Measurements from ENCODE around the gene ZNF749.
A peak's percentile ranks its signal among the peaks of the same experiment; 100 is the strongest.

ZNF749 gene

DNA sequence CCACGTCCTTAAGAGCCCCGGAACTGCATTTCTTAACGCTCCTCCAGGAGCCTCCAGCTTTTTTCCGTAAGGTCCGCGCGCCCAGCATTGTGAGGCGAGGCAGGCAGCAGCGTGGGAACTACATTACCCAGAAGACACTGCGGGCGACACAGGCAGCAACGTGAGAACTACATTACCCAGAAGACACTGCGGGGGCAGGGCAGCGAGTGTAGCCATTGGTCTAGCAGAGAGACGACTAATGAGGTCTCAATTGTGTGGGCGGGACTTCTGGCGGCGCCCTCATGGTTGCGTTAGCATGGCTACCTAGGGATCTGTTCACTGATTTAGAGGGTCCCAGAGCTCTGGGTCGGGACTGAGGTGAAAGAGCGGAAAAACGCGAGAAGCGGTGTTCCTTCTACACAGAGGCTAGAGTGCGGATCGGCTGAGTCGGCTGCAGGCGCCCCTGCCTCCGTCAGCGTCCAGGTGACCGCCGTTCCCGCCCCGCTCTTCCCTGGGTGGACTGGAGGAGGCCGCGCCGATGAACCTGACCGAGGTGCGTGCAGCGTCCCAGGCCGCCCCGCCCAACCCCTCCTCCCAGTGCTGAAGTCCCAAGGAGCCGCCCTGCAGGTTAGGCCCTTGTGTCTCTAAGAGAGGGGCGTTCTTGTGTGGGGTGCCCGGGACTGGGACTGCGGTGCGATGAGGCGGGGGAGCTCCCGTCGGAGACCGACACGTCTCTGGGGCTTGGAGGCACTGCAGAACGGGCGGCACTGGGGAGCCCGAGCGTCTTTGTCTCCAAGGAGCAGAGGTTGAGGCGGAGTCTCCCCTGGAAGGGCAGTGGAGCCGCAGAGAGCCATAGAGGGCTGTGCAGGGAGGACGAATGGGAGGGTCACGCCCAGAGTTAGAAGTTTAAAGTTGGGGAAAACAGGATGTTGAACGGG, at the start of gene ZNF749:
ZNF749 (plus strand) TSS at position 264 of the 917 bp plus-strand sequence; CDS start at position 518, 254 bp downstream.
- peak; percentile 98 for DNase-seq (ENCODE audit: low read depth, low spot score)

DNA sequence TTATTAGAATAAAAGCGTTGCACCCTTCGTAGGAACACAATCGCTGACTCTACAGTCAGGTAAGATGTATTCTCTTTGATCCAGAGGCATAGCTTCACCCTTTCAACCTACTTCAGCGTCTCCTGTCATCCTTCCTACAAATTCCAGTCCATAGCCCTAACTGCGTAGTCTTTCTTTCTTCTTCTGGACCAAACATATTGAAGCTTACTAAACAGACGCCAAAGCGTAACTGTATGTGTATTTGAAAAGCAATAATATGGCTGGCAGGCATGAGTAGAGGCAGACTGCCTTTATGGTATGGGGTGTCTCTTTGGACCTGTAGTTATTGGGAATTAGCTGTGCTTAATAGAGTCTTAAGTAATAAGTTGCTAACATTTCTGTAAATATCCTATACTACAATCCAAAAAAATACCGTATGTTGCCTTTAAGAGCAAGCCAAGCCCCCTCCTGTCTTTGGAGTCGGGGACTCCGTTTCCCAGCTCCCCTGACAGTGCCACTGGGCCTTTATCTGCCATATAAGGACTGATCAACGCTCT, 45.9 kb upstream of the ZNF749 start:
- no peak for DNase-seq (ENCODE audit: low read depth, low spot score)

DNA sequence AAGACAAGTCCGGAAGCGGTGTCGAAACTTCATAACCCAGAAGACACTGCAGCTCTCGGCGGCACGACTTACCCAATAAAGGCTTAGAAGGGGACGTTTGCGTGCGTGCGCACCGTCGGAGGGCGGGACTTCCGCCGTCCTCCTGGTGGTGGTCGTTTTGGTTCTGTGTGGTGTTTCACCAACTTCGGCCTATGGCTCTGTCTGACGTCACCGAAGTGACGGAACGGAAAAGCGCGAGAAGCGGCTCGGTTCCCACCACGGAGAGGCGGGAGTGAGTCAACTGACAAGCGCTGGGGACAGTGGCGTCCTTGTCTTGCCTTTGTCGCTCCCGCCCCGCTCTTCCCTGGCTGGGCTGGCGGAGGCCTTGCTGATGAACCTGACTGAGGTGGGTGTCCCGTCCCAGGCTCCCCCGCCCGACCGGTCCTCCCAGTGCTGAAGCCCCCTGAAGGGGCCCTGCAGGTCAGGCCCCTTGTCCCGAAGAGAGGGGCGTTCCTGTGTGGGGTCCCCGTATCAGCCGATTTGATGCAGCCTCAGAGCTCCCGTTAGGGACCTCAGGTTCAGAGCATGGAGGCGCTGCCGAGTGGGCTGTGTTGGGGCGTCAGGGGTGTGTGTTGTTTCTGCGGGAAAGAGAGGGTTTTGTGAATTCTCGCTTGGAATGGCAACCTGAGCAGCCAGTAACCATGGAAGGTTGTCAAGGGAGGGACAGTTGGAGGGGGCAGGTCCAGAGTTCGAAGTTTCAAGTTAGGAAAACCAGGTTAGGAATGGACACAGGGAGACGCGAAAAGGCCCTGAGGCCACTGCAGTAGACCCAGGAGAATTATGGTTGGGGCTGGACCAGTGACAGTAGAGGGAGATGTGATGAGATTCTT, 45.2 kb upstream of the ZNF749 start, which contains the start of gene ZNF548:
ZNF548 (plus strand) TSS at position 125 of the 869 bp plus-strand sequence; CDS start at position 371, 246 bp downstream.
- peak; percentile 100 for DNase-seq (ENCODE audit: low read depth, low spot score)

DNA sequence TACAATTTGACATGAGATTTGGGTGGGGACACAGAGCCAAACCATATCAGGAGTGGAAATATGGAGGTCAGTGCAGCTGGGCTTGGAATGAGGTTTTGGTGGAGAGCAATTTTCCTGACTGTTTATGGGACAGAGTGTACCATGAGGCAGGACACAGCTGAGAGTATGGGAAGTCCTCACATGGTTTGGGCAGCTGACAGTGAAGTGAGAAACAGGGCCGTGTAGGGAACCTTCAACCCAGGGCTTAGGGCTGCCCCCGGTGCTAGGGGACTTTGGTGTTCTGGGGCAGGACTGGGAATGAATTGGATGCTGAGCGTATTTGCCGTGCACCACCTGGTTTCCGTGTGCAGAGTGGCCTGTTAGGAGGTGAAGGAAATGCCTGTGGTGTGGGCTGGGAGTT, 39.4 kb upstream of the ZNF749 start:
- DNase-seq (ENCODE audit: low read depth, low spot score): no peak

DNA sequence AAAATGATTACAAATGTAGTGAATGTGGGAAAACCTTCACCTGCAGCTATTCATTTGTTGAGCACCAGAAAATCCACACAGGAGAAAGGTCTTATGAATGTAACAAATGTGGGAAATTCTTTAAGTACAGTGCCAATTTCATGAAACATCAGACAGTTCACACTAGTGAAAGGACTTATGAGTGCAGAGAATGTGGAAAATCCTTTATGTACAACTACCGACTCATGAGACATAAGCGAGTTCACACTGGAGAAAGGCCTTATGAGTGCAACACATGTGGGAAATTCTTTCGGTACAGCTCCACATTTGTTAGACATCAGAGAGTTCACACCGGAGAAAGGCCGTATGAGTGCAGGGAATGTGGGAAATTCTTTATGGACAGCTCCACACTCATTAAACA, 36.3 kb upstream of the ZNF749 start:
- no peak for DNase-seq (ENCODE audit: low read depth, low spot score)

DNA sequence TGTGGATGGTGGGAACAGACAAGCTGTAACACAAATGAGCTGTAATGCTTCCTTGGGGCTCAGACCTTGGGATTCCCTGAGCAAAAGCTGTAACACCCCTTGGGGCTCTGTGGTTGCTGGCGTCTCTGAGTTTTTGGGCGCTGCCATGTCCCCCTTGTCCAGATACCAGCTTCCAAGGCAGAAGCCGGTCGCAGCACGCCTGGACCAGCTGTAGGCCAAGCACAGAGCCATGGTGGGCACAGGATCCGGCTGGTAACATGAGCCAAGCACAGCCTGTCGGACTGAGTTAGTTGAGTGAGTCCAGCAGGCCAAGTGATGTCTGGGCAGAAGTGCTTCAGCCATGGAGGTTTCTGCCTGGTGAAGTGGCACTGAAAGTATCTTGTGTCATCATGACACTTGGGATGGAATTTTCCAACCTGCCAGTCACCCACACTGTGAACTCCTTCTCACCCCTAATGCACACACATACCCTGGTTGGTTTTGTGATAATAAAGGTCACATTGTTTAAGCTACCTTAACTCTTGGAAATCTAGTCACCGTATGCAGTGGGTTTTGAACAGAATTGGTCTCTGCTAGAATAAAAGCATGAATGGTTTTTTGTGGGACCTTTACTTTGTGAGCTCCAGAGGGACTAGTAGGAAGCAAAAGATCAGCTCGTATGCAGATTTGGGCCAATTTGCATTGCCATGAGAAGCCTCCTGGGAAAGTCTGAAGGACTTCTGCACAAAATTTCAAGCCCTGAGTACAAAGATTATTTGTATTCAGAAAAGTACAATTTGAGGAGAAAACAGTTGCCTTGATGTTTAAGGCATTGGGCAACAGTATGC, 31.2 kb upstream of the ZNF749 start:
- DNase-seq (ENCODE audit: low read depth, low spot score): no peak

DNA sequence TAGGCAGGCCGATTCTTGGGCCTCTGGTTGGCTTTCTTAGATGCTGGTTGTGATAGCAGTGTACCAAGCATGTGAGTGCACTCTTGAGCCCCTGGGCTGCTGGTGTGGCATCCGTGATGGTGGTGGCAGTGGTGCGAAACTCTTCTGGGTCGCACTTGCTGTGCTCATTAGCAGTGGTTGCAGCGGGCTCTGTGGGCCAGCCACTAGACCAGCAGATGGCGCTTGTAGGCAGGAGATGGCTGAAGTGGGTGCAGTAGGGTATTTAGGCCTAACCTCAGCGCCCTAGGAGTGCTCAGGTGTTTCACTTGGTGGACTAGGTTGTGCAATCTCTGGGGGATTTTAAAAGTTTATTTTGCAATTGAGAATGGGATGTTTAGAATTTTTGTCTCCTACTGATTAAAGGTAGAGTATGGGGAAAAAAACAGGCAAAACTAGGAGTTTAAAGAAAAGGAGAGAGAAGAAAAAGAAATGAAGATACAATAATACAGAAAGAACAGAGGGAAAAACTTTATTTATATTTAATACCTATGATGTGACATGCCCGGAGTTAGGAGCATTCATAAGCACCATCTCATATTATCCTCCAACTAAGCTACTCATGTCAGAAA, 28.5 kb upstream of the ZNF749 start:
- DNase-seq (ENCODE audit: low read depth, low spot score): peak; percentile 56

DNA sequence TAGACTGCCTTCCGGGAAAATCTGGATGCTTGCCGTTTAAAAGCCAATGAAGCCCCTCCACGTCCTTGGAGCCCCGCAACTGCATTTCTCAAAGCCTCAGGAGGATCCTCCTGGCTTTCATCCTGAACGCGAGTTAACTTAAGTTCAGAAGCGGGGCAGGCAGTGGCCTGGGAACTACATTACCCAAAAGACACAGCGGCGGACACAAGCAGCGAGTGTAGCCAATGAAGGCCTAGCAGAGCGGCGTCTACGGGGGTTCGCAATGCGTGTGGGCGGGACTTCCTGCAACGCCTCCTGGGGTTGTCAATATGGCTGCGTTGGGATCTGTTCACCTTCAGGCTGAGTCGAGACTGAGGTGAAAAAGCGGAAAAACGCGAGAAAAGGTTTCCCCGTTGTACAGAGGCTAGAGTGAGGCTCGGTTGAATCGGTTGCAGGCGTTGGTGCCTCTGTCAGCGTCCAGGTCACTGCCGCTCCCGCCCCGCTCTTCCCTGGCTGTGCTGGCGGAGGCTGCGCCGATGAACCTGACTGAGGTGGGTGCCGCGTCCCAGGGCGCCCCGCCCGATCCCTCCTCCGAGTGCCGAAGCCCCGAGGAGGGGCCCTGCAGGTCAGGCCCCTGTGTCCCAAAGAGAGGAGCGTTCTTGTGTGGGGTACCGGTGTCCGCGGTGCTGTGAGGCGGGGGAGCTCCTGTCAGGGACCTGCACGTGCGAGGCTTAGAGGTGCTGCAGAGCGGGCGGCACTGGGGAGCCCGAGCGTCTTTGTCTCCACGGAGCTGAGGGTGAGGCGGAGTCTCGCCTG, 24.1 kb upstream of the ZNF749 start, which contains the start of gene ZNF17:
ZNF17 (plus strand) TSS at position 285 of the 795 bp plus-strand sequence. CDS start 2,455 bp downstream, outside the sequence.
- DNase-seq (ENCODE audit: low read depth, low spot score): peak; percentile 82

DNA sequence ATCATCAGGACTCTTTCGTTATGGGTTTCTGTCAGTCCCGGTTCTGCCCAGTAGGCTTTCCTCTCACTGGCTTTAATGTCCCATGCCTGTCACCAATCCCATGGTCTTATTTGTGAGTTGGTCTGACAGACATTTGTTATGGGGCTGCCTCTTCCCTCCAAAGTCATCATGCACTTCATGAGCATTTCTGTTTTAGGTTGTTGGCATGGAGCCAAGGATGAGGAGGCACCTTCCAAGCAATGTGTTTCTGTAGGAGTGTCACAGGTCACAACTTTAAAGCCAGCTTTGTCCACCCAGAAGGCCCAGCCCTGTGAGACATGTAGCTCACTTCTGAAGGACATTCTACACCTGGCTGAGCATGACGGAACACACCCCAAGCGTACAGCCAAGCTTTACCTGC, 15.7 kb upstream of the ZNF749 start:
- DNase-seq (ENCODE audit: low read depth, low spot score): no peak

DNA sequence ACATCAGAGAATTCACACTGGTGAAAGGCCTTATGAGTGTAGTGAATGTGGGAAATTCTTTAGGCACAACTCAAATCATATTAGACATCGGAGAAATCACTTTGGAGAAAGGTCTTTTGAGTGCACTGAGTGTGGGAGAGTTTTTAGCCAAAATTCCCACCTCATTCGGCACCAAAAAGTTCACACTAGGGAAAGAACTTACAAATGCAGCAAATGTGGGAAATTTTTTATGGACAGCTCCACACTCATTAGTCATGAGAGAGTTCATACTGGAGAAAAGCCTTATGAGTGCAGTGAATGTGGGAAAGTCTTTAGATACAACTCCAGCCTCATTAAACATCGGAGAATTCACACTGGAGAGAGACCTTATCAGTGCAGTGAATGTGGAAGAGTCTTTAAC, 14.1 kb upstream of the ZNF749 start:
- DNase-seq (ENCODE audit: low read depth, low spot score): no peak

DNA sequence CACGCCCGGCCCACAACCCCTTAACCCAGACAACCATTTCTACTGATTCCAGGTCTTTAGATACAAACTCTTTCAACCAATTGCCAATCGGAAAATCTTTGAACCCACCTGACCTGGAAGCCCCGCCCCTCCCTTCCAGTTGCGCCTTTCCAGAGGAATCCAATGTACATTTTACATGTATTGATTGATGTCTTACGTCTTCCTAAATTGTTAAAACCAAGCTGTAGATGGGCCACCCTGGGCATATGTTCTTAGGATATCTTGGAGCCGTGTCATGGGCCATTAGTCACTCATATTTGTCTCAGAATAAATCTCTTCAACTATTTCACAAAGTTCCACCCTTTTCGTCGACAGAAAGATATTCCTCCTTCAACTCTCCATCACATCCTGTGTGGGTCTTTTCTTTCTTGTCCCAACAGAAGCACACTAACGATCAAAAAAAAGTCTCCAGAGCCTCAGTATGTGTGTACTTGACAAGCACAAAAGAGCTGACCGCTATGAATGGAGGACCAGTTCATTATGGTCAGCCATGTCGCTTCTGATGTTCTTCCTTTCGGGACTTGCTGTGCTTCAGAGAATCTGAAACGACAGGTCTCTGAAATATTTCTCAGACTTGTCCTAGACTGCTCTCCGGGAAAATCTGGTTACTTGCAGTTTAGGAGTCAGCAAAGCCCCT, 601 bp upstream of the ZNF749 start:
- DNase-seq (ENCODE audit: low read depth, low spot score): no peak

DNA sequence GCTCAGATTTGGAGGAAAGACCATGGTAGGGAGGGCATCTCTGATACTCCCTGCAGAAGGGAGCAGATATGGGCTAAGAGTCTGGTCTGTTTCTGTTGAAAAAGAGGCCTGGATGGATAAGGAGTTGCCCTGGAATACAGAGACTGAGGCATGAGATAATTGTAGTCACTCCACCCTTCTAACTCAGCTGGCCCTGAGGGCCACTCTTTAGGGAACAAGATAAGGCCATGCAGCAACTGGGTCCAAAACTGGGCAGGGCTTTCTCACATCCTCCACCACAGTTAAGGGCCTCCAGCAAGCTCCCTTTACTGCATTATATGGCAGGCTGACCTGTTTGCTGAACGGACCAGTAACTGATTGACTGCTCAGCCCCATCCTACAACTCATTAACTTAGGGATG, 1.3 kb downstream of the ZNF749 start:
- no peak for DNase-seq (ENCODE audit: low read depth, low spot score)

DNA sequence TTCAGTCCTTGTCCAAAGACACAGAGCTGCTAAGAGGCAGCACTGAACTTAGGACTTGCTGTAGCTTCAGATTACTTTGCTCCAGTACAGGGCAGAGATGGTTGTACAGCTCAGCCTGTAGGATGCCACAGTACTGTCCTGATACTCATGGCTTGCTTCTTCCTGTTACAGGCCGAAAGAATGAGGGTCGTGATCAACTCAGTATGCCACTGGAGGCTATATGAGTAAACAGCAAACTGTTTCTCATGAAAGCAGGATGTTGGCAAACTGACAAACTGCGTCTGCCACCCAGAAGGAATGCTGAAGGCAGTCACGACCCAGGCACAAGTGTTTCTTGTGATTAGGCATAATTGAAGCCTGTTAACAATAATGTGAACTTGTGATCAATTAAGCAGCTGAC, 2.8 kb downstream of the ZNF749 start:
- no peak for DNase-seq (ENCODE audit: low read depth, low spot score)

DNA sequence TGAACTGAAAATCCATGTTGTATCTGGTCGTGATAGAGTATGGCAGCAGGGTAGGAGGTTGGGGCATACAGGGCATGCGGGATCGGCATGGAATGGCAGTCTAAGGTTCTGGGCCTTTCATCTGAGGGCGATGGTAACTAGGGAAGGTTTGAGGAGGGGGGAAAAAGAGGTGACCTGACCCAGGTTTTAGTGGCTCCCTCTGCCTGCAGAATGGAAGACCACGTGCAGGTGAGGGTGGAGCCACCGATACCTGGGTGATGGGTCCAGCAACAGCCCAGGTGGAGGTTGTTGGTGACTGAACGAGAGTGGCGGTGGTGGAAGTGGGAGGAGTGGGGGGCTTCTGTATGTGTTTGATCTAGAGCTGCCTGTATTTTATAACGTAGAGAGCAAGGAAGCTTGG, 3.8 kb downstream of the ZNF749 start:
- no peak for DNase-seq (ENCODE audit: low read depth, low spot score)

DNA sequence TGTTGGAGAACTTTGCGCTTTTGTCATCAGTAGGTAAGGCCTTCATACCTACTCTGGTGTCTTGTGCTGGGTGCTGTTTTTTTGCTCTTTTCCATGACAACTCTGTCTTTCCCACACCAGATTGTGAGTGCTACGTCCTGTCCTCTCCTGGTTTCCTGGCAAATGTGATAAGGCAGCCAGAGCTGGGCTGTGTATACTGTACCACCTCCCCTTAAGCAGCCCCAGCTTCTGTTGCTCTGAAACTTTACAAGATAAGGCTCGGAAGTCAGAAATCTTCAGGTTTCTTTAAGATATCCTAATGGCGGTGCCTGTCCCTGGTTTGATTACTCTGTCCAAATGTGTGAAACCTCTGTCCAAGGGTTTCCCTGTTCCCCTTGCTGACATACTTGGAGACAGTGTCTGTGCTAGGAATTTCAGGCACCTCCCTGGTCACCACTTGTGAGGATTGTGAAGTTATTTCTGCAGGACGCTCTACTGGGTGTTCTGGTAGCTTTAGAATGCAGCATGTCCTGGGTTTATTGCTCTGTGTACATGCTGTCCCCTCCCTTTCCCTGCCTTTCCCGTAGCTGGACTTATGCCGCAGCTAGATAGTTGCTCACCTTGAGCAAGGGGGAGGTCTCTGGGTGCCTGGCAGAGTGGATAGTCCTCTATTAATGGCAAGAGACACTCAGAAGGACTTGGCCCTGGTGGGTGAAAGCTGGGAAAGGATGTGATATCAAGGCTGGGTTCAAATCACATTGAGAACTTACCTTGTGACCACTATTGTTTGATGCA, 7.0 kb downstream of the ZNF749 start:
- no peak for DNase-seq (ENCODE audit: low read depth, low spot score)

DNA sequence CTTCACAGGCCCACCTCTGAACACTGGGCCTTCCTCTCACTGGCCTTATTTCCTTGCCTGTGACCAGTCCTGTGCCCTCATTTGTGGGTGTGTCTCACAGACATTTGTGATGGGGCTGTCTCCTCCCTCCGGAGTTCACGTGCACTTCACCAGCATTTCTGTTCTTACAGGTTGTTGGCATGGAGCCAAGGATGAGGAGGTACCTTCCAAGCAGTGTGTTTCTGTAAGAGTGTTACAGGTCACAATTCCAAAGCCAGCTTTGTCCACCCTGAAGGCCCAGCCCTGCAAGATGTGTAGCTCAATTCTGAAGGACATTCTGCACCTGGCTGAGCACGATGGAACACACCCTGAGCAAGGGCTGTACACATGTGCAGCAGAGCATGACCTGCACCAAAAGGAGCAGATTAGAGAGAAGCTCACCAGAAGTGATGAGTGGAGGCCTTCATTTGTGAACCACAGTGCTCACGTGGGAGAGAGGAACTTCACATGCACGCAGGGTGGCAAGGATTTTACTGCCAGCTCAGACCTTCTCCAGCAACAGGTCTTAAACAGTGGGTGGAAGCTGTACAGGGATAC, 8.1 kb downstream of the ZNF749 start:
- no peak for DNase-seq (ENCODE audit: low read depth, low spot score)

DNA sequence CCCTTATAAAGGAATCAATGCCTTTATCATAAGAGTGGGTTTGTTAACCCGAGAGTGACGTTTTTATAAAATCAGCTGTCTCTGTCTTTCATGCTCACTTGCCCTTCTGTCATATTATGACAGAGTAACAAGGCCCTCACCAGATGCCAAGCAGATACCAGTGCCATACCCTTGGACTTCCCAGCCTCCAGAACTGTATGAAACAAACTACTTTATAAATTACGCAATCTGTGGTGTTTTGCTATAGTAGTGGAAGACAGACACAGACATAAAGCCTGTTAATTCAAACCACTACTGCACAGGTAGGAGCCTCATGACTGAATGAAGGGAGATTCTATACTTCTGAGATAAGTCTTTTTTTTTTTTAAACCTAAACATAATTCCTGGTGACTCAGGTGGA, 17.2 kb downstream of the ZNF749 start:
- no peak for DNase-seq (ENCODE audit: low read depth, low spot score)

All from iPS DF 19.7 (cell line).